Measurements from ENCODE around the gene PDCD10. TPM values are rescaled to one million over a fixed set of nuclear protein-coding genes. Genes with fewer than 3 reads are reported as not detected.

The PDCD10 gene
- polyA plus RNA-seq, 1 donor from 2014 or later = 79.1 TPM

GRCh38 chr3:167776066-167776685 lies 41.5 kb upstream of the PDCD10 start:
- no peaks in the 10 kb centered on the region for H3K79me2 ChIP-seq (replicated peaks; ENCODE audit: insufficient read depth, low read length)
- no peaks in the 10 kb centered on the region for H3K27me3 ChIP-seq (ENCODE audit: insufficient read depth, low read depth, low read length)
- no peak for TF ChIP-seq TAF1 (IDR thresholded peaks at IDR 0.05; ENCODE audit: low read depth)
- no peak for TF ChIP-seq CTCF (IDR thresholded peaks at IDR 0.05; ENCODE audit: poor library complexity, severe bottlenecking)
- no peak for TF ChIP-seq RAD21 (conservative IDR thresholded peaks at IDR 0.05)
- TF ChIP-seq POLR2AphosphoS5 (IDR thresholded peaks at IDR 0.05) = no peak
- no peak for TF ChIP-seq EZH2 (IDR thresholded peaks at IDR 0.05; ENCODE audit: borderline replicate concordance, insufficient read depth, low read length, poor library complexity, severe bottlenecking)
- no peak for TF ChIP-seq REST (IDR thresholded peaks at IDR 0.05; ENCODE audit: borderline replicate concordance)
- TF ChIP-seq SMC3 (conservative IDR thresholded peaks at IDR 0.05; ENCODE audit: poor library complexity) = no peak
- TF ChIP-seq EP300 (conservative IDR thresholded peaks at IDR 0.05; ENCODE audit: poor library complexity, severe bottlenecking) = no peak
- no peak for TF ChIP-seq MXI1 (conservative IDR thresholded peaks at IDR 0.05; ENCODE audit: poor library complexity, severe bottlenecking)
- no peaks in the 10 kb centered on the region for H3K9me3 ChIP-seq (ENCODE audit: low read length)
- no peaks in the 10 kb centered on the region for H3K9me2 ChIP-seq (ENCODE audit: insufficient read depth, low read length)
- H3K27ac ChIP-seq (ENCODE audit: low read length) = no peak overlapping the region
- no peaks in the 10 kb centered on the region for H4K20me1 ChIP-seq (ENCODE audit: insufficient read depth)
- H2AFZ ChIP-seq (ENCODE audit: low read depth, low read length) = no peak overlapping the region
- H3K9ac ChIP-seq (ENCODE audit: low read length) = no peak overlapping the region
- H3K4me3 ChIP-seq (ENCODE audit: low read length) = no peak overlapping the region
- no peak overlapping the region for H3K4me2 ChIP-seq (ENCODE audit: low read length)
- H3F3A ChIP-seq (ENCODE audit: insufficient read depth, low read length, poor library complexity, severe bottlenecking) = no peaks in the 10 kb centered on the region
- H3K36me3 ChIP-seq (ENCODE audit: insufficient read depth, low read length) = no peaks in the 10 kb centered on the region

DNA sequence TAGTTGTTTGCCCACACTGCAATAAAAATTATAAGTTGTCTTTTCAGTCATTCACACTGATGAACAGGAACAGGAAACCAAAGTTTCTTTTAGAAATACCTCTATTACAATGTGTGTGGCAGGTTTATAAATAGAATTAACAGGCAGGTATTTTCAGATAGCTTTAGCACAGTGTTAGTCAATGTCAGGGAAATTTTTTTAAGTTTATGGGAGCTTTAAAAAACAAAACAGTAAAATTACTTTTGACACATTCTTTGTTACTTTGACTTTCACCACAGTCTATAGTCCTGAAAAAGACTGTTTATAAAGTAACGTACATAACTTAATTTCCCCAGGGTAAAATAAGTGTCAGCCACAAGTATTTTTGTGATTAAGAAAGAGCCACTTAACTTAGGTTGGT lies 38.9 kb upstream of the PDCD10 start:
- no peak overlapping the region for H3K9ac ChIP-seq (ENCODE audit: low read length)
- no peaks in the 10 kb centered on the region for H3F3A ChIP-seq (ENCODE audit: insufficient read depth, low read length, poor library complexity, severe bottlenecking)
- no peak overlapping the region for H3K4me3 ChIP-seq (ENCODE audit: low read length)
- TF ChIP-seq EZH2 (IDR thresholded peaks at IDR 0.05; ENCODE audit: borderline replicate concordance, insufficient read depth, low read length, poor library complexity, severe bottlenecking) (no peak), CTCF (IDR thresholded peaks at IDR 0.05; ENCODE audit: poor library complexity, severe bottlenecking) (no peak), TAF1 (IDR thresholded peaks at IDR 0.05; ENCODE audit: low read depth) (no peak), MXI1 (conservative IDR thresholded peaks at IDR 0.05; ENCODE audit: poor library complexity, severe bottlenecking) (no peak), EP300 (conservative IDR thresholded peaks at IDR 0.05; ENCODE audit: poor library complexity, severe bottlenecking) (no peak), SMC3 (conservative IDR thresholded peaks at IDR 0.05; ENCODE audit: poor library complexity) (no peak), REST (IDR thresholded peaks at IDR 0.05; ENCODE audit: borderline replicate concordance) (no peak), RAD21 (conservative IDR thresholded peaks at IDR 0.05) (no peak), POLR2AphosphoS5 (IDR thresholded peaks at IDR 0.05) (no peak)
- no peaks in the 10 kb centered on the region for H4K20me1 ChIP-seq (ENCODE audit: insufficient read depth)
- H3K9me2 ChIP-seq (ENCODE audit: insufficient read depth, low read length) = no peaks in the 10 kb centered on the region
- H3K9me3 ChIP-seq (ENCODE audit: low read length) = no peaks in the 10 kb centered on the region
- no peaks in the 10 kb centered on the region for H3K36me3 ChIP-seq (ENCODE audit: insufficient read depth, low read length)
- no peak overlapping the region for H3K27ac ChIP-seq (ENCODE audit: low read length)
- no peaks in the 10 kb centered on the region for H3K79me2 ChIP-seq (replicated peaks; ENCODE audit: insufficient read depth, low read length)
- H3K4me2 ChIP-seq (ENCODE audit: low read length) = no peak overlapping the region
- H3K27me3 ChIP-seq (ENCODE audit: insufficient read depth, low read depth, low read length) = no peaks in the 10 kb centered on the region
- no peak overlapping the region for H2AFZ ChIP-seq (ENCODE audit: low read depth, low read length)

Data from neural cell (in vitro differentiated cells).